GM13976 (cell line): ENCODE measurements around the gene SOAT1.

Experiments
- DNase-seq: peaks from one replicate; pipeline ENCODE4 v3.0.0; 2012; ENCODE audit warnings: low spot score
- in situ Hi-C: fragments of 300-500 bp; cut with MboI; formaldehyde crosslinking; loops from one replicate; pipeline ENCODE4 v1.12.0; 2022; ENCODE audit warnings: low sequenced_read_pairs, mixed read lengths, inconsistent platforms; ENCODE audit not compliant: unreplicated experiment
- TF ChIP-seq, protein P1 (sequence below): IDR thresholded peaks from 2 replicates; pipeline ENCODE4 v1.5.1; 2012; ENCODE audit warnings: borderline replicate concordance, mild to moderate bottlenecking; ENCODE audit not compliant: insufficient read depth; ENCODE audit errors: extremely low read depth, missing control alignments, control extremely low read depth

The SOAT1 gene

DNA sequence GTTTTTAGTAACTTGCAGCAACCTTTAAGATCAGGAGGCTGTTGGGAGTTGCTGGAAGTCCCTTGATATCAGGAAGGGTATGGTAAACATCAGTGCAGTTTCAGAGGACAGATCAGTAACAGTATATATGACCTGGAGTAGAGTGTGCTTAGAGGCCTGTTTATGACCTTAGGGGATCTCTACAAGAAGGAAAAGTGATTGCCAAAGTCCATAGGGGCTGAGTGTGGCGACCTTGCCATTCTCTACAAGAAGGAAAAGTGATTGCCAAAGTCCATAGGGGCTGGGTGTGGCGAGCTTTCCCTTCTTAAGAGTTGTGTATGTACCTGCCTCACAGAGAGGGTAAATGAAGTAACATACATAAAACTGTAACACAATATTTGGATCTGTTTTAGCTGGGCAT, 43.7 kb downstream of the SOAT1 start:
- in situ Hi-C loops, result no loop called here
- DNase-seq, result no peak
- TF ChIP-seq, protein P1, sequence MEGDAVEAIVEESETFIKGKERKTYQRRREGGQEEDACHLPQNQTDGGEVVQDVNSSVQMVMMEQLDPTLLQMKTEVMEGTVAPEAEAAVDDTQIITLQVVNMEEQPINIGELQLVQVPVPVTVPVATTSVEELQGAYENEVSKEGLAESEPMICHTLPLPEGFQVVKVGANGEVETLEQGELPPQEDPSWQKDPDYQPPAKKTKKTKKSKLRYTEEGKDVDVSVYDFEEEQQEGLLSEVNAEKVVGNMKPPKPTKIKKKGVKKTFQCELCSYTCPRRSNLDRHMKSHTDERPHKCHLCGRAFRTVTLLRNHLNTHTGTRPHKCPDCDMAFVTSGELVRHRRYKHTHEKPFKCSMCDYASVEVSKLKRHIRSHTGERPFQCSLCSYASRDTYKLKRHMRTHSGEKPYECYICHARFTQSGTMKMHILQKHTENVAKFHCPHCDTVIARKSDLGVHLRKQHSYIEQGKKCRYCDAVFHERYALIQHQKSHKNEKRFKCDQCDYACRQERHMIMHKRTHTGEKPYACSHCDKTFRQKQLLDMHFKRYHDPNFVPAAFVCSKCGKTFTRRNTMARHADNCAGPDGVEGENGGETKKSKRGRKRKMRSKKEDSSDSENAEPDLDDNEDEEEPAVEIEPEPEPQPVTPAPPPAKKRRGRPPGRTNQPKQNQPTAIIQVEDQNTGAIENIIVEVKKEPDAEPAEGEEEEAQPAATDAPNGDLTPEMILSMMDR, result no peak

GRCh38 chr1:179337942-179338560, 44.5 kb downstream of the SOAT1 start:
- TF ChIP-seq, protein P1, result no peak
- in situ Hi-C loops, result no loop called here
- DNase-seq, result no peak

DNA sequence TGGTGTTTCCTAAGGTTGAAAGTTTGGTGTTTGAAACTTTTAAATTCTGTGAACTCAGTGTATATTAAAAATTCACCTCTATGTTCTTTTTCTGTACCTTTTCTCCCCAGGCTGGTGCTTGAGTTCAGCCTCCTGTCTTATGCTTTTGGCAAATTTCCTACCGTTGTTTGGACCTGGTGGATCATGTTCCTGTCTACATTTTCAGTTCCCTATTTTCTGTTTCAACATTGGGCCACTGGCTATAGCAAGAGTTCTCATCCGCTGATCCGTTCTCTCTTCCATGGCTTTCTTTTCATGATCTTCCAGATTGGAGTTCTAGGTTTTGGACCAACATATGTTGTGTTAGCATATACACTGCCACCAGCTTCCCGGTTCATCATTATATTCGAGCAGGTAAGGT, 47.3 kb downstream of the SOAT1 start:
- DNase-seq, result no peak
- in situ Hi-C loops, result no loop called here
- TF ChIP-seq, protein P1, result no peak

DNA sequence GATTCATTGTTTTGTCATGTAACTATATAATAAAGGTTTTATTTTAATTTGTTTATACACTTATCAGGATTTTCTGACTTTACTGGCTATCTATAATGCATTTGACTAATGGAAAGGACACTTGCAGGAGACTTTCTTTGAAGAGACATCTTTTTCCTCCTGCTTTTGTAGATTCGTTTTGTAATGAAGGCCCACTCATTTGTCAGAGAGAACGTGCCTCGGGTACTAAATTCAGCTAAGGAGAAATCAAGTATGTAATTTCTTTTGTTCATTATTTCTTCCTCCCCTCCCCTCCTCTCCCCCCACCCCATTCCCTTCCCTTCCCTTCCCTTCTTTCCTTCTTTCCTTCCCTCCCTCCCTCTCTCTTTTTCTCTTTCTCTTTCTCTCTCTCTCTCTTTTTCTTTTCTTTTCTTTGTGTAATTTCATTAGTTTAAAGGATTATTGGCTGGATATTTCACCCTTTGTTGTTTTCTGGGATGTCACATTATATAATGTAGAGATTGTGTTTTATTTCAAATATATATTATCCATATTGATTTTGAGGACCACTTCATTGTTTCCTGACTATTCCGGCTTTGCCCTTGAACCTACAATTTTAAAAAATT, 48.4 kb downstream of the SOAT1 start:
- DNase-seq, result no peak
- in situ Hi-C loops, result no loop called here
- TF ChIP-seq, protein P1, result no peak

DNA sequence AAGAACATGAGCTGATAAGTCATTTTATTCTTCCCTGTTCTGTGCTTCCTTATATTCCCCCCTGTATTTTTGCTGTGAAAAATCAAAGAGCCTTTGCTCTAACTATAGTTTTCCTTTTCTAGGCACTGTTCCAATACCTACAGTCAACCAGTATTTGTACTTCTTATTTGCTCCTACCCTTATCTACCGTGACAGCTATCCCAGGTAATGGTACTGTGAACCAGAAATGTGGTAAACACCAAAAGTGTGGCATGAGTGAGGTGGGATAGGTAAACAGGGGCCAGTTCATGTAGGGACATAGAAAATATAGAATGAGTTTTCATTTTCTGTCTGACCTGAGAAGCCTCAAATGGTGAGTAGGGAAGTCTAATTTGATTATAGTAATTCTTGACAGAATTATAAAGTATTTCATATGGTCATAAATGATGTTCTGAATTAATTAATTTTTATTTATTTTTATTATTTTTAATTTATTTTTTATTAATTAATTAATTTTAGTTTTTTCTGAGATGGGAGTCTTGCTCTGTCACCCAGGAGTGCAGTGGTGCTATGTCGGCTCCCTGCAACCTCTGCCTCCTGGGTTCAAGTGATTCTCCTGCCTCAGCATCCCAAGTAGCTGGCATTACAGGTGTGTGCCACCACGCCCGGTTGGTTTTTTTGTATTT, 49.3 kb downstream of the SOAT1 start:
- in situ Hi-C loops, result no loop called here
- DNase-seq, result no peak
- TF ChIP-seq, protein P1, result no peak

- no peak for DNase-seq
- in situ Hi-C loops, result loop anchor here (25.0 kb wide), 1 partner anchor 814 kb away; no protein-coding TSS in a partner anchor
- TF ChIP-seq, protein P1, result no peak
Measured at GRCh38 chr1:179351281-179351680, 57.7 kb downstream of the SOAT1 start.
